ENCODE measurements around the gene LIPC.
A peak's percentile ranks its signal among the peaks of the same experiment; 100 is the strongest.

LIPC gene

GRCh38 chr15:58477170-58477569 is 45.4 kb downstream of the LIPC start:
- no peak for DNase-seq

- DNase-seq = no peak
These were observed 46.2 kb downstream of the LIPC start for GRCh38 chr15:58478035-58478434.

- DNase-seq = no peak
These were observed 46.8 kb downstream of the LIPC start for GRCh38 chr15:58478579-58478978.

GRCh38 chr15:58479941-58480340 is 48.1 kb downstream of the LIPC start:
- DNase-seq = no peak

GRCh38 chr15:58483376-58483775 is 51.6 kb downstream of the LIPC start:
- no peak for DNase-seq

- peak; percentile 32 for DNase-seq
These were observed 53.2 kb downstream of the LIPC start for GRCh38 chr15:58484791-58485600.

- DNase-seq = no peak
These were observed 54.3 kb downstream of the LIPC start for GRCh38 chr15:58486062-58486461.

GRCh38 chr15:58486564-58486963 is 54.8 kb downstream of the LIPC start:
- no peak for DNase-seq

- no peak for DNase-seq
These were observed 55.4 kb downstream of the LIPC start for GRCh38 chr15:58487041-58487723.

- DNase-seq = no peak
These were observed 55.9 kb downstream of the LIPC start for GRCh38 chr15:58487724-58488120.

- DNase-seq = no peak
These were observed 57.7 kb downstream of the LIPC start for GRCh38 chr15:58489289-58490085.

- DNase-seq = no peak
These were observed 58.5 kb downstream of the LIPC start for GRCh38 chr15:58490086-58490887.

GRCh38 chr15:58490888-58491473 is 59.2 kb downstream of the LIPC start:
- DNase-seq = no peak

- DNase-seq = no peak
These were observed 59.9 kb downstream of the LIPC start for GRCh38 chr15:58491499-58492202.

GRCh38 chr15:58492661-58493397 is 61.0 kb downstream of the LIPC start:
- no peak for DNase-seq

GRCh38 chr15:58494567-58494966 is 62.8 kb downstream of the LIPC start:
- DNase-seq = no peak

- no peak for DNase-seq
These were observed 64.2 kb downstream of the LIPC start for GRCh38 chr15:58495891-58496408.

GRCh38 chr15:58497046-58497785 is 65.4 kb downstream of the LIPC start:
- DNase-seq = no peak

- no peak for DNase-seq
These were observed 67.2 kb downstream of the LIPC start for GRCh38 chr15:58498821-58499580.

All from activated gamma-delta T cell treated with Interleukin-2 at 50 U/mL for 16 hours (primary cell).